IgD-negative memory B cell (primary cell): ENCODE measurements around the gene PTCHD4. TPM values are rescaled to one million over a fixed set of nuclear protein-coding genes. Genes with fewer than 3 reads are reported as not detected.
"Not testable (repeated sequence)": the region's sequence is repeated elsewhere in the genome, so short reads cannot be mapped to it uniquely, and the experiment has no call there.

Source experiments
- H3K27ac Mint-ChIP-seq, 3 donors: one replicate each; pipeline ENCODE4 v1.8.0; 2020 to 2022; ENCODE audit warnings: mild to moderate bottlenecking in 3 of 3, mixed read lengths in 3 of 3, moderate library complexity in 1 of 3
- H3K27me3 Mint-ChIP-seq: one replicate; pipeline ENCODE4 v1.8.0; 2021; ENCODE audit warnings: mixed read lengths
- H3K36me3 Mint-ChIP-seq: one replicate; pipeline ENCODE4 v1.8.0; 2020; ENCODE audit warnings: mild to moderate bottlenecking, mixed read lengths
- H3K4me1 Mint-ChIP-seq, 3 donors: one replicate each; pipeline ENCODE4 v1.8.0; 2020 to 2022; ENCODE audit warnings: mixed read lengths in 3 of 3, mild to moderate bottlenecking in 1 of 3
- H3K4me3 Mint-ChIP-seq, 4 donors: one replicate each; pipeline ENCODE4 v1.8.0; 2020 to 2022; ENCODE audit warnings: mild to moderate bottlenecking in 4 of 4, mixed read lengths in 4 of 4, moderate library complexity in 3 of 4
- H3K9me3 Mint-ChIP-seq, 3 donors: one replicate each; pipeline ENCODE4 v1.8.0; 2020 to 2021; ENCODE audit warnings: mixed read lengths in 3 of 3, mild to moderate bottlenecking in 1 of 3
- polyA plus RNA-seq: library from polyadenylated mRNA; unstranded; fragments of 300-500 nt; fragmentation: Illumina TruSeq; gene quantifications from one replicate; pipeline ENCODE4 v1.2.3, GENCODE V29; 2021

Gene PTCHD4
- polyA plus RNA-seq, 1 donor from 2014 or later: not detected

DNA sequence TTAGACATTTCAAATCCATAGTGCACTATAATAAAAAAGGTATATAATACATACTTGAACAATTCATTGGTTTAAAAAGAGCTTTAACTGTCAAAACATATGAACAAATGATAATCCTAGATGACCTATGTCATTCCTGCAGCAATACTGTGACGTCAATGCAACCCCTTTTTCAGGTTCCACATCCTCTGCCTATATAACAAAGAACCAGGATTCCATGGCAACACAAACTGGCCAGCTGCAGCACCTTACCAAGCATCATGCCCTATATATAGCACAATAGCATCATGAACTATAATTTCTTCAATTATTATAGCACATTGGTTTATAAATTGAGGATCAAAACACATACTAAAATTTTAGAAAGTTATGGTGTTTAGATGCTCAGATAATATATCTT is 578 bp upstream of the PTCHD4 start:
- Mint-ChIP-seq H3K9me3 (no peaks in the 10 kb centered on the region), H3K4me1 (no peaks in the 10 kb centered on the region), H3K4me3 (no peak overlapping the region), H3K27ac (no peak overlapping the region), H3K27me3 (no peaks in the 10 kb centered on the region), H3K36me3 (no peaks in the 10 kb centered on the region)

DNA sequence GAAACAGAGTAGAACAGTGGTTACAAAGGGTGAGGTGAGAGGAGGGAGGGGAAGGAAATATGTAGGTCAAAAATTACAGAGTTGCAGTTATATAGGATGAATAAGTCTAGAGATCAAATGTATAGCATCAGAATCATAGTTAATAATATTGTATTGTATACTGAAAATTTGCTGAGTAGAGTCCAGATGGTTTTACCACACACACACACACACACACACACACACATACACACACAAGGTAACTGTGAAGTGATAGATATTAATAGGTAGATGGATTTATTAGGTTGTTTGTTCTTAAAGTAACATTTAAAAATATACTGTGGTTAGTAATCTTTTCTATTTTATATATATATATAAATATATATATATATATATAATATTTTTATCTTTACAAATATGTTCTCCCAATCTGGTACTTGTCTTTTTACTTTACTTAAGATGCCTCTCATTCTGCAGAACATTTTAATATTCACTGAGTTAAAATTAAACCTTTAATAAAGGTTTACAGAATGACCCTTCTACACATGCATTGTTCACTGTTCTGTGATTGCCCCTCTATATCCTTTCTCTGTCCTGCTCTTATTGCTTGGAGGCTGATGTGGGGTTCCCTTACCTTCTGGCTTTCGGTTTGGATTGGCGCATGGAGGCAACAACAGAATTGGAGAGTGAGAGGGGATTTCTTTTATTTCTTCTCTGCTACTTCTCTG is 408 bp downstream of the PTCHD4 start:
- H3K27ac Mint-ChIP-seq: no peak overlapping the region
- no peaks in the 10 kb centered on the region for H3K4me1 Mint-ChIP-seq
- H3K4me3 Mint-ChIP-seq: no peak overlapping the region
- peaks cover 0 to 4% (median 0%) of the 10 kb centered on the region in 3 donors for H3K9me3 Mint-ChIP-seq
- no peaks in the 10 kb centered on the region for H3K27me3 Mint-ChIP-seq
- no peaks in the 10 kb centered on the region for H3K36me3 Mint-ChIP-seq

DNA sequence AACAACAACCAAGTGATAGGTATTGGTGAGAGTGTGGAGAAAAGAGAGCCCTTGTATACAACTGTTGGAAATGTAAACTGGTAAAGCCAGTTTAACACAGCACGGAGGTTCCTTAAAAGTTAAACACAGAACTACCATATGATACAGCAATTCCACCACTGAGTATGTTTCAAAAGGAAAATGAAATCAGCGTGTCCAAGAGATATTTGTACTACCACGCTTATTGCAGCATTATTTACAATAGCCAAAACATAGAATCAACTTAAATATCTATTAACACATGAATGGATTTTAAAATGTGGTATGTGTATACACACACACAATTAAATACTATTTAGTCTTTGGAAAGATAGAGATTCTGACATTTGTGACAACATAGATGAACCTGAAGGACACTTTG is 1.1 kb downstream of the PTCHD4 start:
- no peak overlapping the region for H3K27ac Mint-ChIP-seq
- H3K4me1 Mint-ChIP-seq: no peaks in the 10 kb centered on the region
- H3K4me3 Mint-ChIP-seq: no peak overlapping the region
- H3K36me3 Mint-ChIP-seq: no peaks in the 10 kb centered on the region
- H3K27me3 Mint-ChIP-seq: no peaks in the 10 kb centered on the region
- H3K9me3 Mint-ChIP-seq: peaks cover 0 to 4% (median 0%) of the 10 kb centered on the region in 3 donors

DNA sequence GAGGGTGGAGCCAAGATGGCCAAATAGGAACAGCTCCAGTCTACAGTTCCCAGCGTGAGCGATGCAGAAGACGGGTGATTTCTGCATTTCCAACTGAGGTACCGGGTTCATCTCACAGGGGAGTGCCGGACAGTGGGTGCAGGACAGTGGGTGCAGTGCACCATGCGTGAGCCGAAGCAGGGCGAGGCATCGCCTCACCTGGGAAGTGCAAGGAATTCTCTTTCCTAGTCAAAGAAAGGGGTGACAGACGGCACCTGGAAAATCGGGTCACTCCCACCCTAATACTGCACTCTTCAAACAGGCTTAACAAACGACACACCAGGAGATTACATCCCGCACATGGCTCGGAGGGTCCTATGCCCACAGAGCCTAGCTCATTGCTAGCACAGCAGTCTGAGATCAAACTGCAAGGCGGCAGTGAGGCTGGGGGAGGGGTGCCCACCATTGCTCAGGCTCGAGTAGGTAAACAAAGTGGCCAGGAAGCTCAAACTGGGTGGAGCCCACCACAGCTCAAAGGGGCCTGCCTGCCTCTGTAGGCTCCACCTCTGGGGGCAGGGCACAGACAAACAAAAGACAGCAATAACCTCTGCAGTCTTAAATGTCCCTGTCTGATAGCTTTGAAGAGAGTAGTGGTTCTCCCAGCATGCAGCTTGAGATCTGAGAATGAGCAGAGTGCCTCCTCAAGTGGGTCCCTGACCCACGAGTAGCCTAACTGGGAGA is 8.4 kb downstream of the PTCHD4 start:
- not testable (repeated sequence) for H3K9me3 Mint-ChIP-seq, H3K27ac Mint-ChIP-seq, H3K27me3 Mint-ChIP-seq, H3K4me1 Mint-ChIP-seq, H3K4me3 Mint-ChIP-seq, H3K36me3 Mint-ChIP-seq

DNA sequence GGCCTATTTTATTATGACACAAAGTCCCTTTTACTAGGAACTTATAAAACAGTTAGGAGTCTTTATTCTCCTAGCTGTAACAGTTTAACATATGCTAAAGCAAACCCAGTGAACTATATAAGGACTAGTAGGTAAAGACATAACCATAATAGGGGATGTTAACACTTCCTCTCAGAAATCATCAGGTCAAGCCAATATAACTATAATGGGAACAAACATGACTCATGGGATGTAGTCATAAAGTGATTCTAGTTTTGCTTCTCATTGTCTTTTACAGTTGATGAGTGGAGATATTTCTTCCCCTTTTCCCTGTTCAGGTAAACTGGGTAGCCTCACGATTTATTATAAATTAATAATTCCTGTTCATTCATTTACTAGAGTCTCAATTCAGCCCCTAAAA is 9.7 kb downstream of the PTCHD4 start:
- Mint-ChIP-seq H3K9me3 (peaks cover 0 to 11% (median 0%) of the 10 kb centered on the region in 3 donors), H3K27me3 (no peaks in the 10 kb centered on the region), H3K4me3 (no peak overlapping the region), H3K36me3 (no peaks in the 10 kb centered on the region), H3K4me1 (no peaks in the 10 kb centered on the region), H3K27ac (no peak overlapping the region)

DNA sequence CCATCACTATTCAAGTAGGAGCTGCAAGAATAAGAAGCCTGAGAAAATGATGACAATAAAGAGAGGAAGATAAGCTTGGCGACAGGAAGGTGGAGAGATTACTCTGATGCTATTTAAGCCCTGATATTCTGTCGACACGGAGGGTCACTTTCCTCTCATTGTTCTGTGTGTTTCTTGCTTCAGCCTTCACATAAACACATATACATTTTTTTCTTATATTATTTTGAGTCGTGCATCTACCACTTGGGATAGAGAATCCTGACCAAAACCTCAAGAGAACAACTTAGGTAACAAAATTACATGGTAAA is 10.5 kb downstream of the PTCHD4 start:
- Mint-ChIP-seq H3K36me3 (no peaks in the 10 kb centered on the region), H3K27me3 (no peaks in the 10 kb centered on the region), H3K9me3 (peaks cover 0 to 9% (median 2%) of the 10 kb centered on the region in 3 donors), H3K4me1 (no peaks in the 10 kb centered on the region), H3K27ac (no peak overlapping the region), H3K4me3 (no peak overlapping the region)

DNA sequence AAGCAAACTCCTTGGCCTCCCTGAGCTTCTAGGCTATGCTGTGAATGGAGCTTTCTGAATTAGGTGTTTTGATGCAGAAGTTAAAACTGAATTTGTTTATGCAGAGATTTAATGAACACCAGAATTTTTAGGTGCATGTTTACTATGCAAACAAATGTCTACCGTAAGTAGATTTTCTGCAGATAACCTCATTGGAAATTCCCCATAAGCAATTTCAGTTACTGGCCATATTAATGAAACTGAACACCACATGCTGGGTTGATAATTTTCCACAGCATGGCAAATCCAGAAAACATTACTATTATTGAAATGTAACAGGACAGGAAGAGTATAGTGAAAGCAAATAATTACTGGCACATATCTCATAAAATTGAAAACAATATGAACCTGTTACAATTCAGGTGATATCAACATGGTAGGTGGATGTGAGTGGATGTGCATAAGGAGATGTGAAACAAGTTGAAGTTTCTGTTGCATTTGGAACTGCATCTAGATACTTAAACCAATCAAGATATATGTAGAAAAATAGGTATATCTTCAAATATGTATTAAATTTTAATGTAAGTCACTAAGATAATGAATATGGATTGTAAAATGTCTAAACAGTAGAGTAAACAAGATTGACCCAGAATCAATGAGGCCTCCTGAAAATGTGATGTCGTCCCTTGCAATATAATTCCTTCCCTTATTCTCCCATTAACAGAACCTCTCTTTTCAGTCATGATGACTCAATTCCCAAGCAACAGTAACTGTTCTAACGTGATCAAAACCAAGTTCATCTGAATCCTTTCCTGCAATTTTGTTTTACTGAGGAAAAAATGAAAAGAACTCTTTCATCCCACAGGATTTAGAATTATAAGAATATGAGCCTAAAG is 11.0 kb downstream of the PTCHD4 start:
- H3K4me3 Mint-ChIP-seq: no peak overlapping the region
- H3K9me3 Mint-ChIP-seq: peaks cover 0 to 9% (median 2%) of the 10 kb centered on the region in 3 donors
- H3K4me1 Mint-ChIP-seq: no peaks in the 10 kb centered on the region
- no peak overlapping the region for H3K27ac Mint-ChIP-seq
- no peaks in the 10 kb centered on the region for H3K27me3 Mint-ChIP-seq
- no peaks in the 10 kb centered on the region for H3K36me3 Mint-ChIP-seq

DNA sequence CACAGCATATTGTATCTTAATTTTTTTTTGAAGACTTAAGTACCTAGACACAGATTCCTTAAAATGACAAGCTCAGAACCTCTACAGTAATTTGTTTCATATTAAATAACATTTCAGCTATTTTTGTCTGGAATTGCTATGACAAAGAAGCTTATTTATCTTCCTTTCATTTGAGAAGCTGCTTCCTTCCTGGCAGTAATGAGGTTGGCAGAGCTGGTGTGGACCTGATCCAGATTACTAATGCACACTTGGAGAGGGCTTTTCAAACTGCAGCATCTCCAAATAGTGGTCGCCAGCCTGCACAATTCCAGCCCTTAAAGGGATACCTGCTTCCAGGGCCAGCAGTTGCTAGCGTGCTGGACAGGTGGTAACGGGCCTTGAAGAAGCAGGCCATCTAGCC is 12.1 kb downstream of the PTCHD4 start:
- Mint-ChIP-seq H3K27me3 (no peaks in the 10 kb centered on the region), H3K4me3 (no peak overlapping the region)

DNA sequence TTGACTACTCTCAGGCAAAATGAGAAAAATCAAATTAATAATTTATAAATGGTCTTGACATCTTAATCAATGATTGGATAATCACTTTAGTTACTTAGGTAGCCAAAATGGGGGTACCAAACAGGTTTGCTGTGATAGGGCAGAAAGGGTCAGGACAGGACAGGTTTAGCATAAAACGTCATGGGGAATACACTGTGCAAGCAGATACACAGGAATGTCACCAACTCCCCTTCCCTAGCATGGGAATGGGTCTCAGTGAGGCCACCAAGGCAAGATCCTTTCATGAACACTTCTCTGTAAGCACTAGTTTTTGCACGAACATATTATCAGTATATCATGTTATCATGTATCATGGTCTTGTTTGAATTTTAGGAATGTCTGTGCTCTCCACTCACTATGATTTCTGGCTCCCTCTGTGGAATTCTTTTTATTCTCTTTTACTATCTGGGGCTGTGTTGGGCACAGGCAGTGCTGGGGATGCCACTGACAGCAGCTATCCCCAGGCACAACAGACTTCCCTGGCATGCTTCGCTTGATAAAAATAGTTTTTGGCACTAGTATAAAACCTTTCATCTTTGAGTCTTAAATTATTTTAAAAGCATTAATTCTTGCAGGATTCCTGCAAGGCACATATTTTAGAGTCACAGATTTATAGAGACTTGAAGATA is 18.3 kb downstream of the PTCHD4 start:
- peaks cover 0 to 5% (median 2%) of the 10 kb centered on the region in 3 donors for H3K9me3 Mint-ChIP-seq
- H3K27me3 Mint-ChIP-seq: no peaks in the 10 kb centered on the region
- H3K27ac Mint-ChIP-seq: no peak overlapping the region
- H3K36me3 Mint-ChIP-seq: no peaks in the 10 kb centered on the region
- no peaks in the 10 kb centered on the region for H3K4me1 Mint-ChIP-seq
- no peak overlapping the region for H3K4me3 Mint-ChIP-seq

More for the DNA sequence above, 12.1 kb downstream of the PTCHD4 start:
- Mint-ChIP-seq H3K9me3 (peaks cover 0 to 9% (median 2%) of the 10 kb centered on the region in 3 donors), H3K36me3 (no peaks in the 10 kb centered on the region), H3K27ac (no peak overlapping the region), H3K4me1 (no peaks in the 10 kb centered on the region)

DNA sequence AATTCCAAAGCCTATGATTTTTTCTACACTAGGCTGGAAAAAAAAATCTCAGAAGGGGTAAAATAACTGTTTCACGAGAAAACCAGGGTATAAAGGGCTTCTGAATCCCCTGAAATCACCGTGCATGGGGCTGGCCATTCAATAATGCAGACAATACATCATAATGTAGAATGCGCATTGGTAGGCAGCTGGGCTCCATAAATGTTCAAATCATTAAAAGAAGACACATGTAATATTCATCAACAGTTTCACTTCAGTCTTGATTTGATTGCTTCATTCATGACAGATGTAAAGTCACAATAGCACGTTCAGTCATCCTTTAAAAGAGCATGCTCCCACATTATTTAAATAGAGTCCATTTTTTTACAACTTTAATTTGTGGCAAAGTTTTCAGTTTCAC is 20.5 kb downstream of the PTCHD4 start:
- Mint-ChIP-seq H3K27ac (no peak overlapping the region), H3K4me1 (no peaks in the 10 kb centered on the region), H3K9me3 (peaks cover 0 to 3% (median 0%) of the 10 kb centered on the region in 3 donors), H3K27me3 (no peaks in the 10 kb centered on the region), H3K36me3 (no peaks in the 10 kb centered on the region), H3K4me3 (no peak overlapping the region)

DNA sequence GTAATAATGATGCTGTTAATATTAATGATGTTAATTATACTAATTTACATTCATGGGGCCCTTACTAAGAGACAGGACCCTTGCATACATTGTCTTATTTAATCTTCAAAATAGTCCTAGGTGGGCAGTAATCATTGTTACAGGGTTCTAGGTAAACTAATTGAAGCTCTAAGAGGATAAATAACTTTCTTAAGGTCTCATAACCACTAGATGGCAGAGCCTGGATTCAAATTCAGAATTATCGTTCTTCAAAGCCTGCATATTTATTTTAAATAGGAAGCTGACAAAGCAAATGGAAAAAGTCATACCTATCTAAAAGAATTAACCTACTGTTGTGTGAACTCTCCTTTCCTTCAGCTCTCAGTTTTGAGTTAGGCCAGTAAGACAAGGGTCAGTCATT is 23.5 kb downstream of the PTCHD4 start:
- H3K36me3 Mint-ChIP-seq: no peaks in the 10 kb centered on the region
- no peak overlapping the region for H3K4me3 Mint-ChIP-seq
- no peak overlapping the region for H3K27ac Mint-ChIP-seq
- H3K9me3 Mint-ChIP-seq: peaks cover 0 to 3% (median 0%) of the 10 kb centered on the region in 3 donors
- H3K27me3 Mint-ChIP-seq: no peaks in the 10 kb centered on the region
- no peaks in the 10 kb centered on the region for H3K4me1 Mint-ChIP-seq

DNA sequence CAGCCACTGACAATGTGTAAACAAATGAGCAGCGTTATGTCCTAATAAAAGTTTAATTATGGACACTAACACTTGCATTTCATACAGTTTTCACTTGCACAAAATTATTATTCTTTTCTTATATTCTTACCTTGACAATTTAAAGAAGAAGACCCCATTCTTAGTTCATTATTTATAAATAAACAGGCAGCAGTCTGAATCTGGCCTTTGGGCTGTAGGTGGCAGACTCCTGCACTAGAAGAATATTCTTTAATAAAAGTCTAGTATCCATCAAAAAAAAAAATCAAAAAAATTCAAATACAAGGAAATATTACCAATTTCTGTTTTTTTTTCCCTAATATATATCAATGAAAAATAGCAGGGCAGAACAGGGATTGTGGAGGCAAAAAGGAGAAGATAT is 24.8 kb downstream of the PTCHD4 start:
- Mint-ChIP-seq H3K27ac (no peak overlapping the region), H3K27me3 (no peaks in the 10 kb centered on the region), H3K4me3 (no peak overlapping the region), H3K9me3 (peaks cover 0 to 3% (median 0%) of the 10 kb centered on the region in 3 donors), H3K36me3 (no peaks in the 10 kb centered on the region), H3K4me1 (no peaks in the 10 kb centered on the region)

DNA sequence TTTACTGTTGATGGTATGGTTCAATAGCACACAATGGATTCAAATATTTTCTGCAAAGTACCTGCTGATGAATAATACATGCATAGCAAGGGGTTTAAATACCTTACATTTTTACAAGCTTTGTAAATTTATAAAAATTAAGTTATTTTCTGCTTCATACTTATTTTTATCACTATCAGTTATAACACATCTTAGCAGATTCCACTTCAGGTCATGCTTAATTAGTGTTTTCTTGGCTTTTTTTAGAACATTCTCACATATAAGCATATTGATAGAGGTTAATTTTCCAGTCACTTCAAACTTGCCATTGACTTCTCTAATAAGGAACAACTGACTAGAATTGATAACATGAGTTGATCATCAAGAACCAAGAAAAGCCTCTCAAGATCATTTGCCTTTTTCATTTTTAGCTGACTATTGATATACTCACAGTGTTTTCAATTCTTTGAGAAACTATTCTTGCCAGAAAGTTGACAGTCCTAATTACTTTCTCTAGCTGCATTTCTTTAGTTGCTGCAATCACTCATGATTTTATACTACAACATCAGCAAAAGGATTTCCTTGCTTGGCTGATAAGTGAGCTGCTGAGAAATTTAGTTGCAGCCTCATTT is 25.8 kb downstream of the PTCHD4 start:
- H3K9me3 Mint-ChIP-seq: peaks cover 0 to 3% (median 0%) of the 10 kb centered on the region in 3 donors
- no peak overlapping the region for H3K4me3 Mint-ChIP-seq
- H3K27ac Mint-ChIP-seq: no peak overlapping the region
- no peaks in the 10 kb centered on the region for H3K4me1 Mint-ChIP-seq
- H3K27me3 Mint-ChIP-seq: no peaks in the 10 kb centered on the region
- H3K36me3 Mint-ChIP-seq: no peaks in the 10 kb centered on the region

DNA sequence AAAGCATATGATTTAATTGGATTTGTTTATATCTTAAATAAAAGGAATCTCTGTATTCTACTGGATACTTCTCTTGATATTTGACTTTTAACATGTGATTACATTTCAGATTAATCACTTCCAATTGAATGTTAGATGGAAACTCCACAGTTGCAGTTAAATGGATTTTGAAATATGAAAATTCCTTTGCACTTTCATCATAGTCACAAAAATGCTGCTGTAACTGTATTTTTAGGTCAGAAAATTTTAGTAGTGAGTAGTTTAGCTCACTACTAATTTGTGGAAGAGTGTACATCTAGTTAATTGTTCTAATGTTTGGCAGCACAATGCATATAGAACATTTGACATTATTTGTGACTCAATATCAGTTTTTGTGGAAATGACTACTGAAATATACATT is 26.8 kb downstream of the PTCHD4 start:
- Mint-ChIP-seq H3K27ac (no peak overlapping the region), H3K36me3 (no peaks in the 10 kb centered on the region), H3K4me3 (no peak overlapping the region), H3K4me1 (no peaks in the 10 kb centered on the region), H3K27me3 (no peaks in the 10 kb centered on the region), H3K9me3 (peaks cover 0 to 3% (median 0%) of the 10 kb centered on the region in 3 donors)
